ENCODE results near the gene PPP1R3F. TPM values are rescaled to one million over a fixed set of nuclear protein-coding genes. Genes with fewer than 3 reads are reported as not detected.

PPP1R3F gene
- total RNA-seq, 1 donor from 2014 or later = 7.4 TPM

GRCh38 chrX:49277535-49277830 is 7.9 kb downstream of the PPP1R3F start:
- intact Hi-C loops (cut with micrococcal nuclease) = no loop called here
- TF ChIP-seq CTCF (IDR thresholded peaks at IDR 0.05) = no peak
- CTCF ChIA-PET = no interaction called here
- Mint-ChIP-seq H3K27ac (no peak overlapping the region), H3K27me3 (no peaks in the 10 kb centered on the region), H3K36me3 (ENCODE audit: low read depth) (peaks cover 9% of the 10 kb centered on the region), H3K9me3 (no peaks in the 10 kb centered on the region), H3K4me3 (no peak overlapping the region), H3K4me1 (peaks cover 27% of the 10 kb centered on the region)
- no peak for ATAC-seq (ENCODE audit: low read depth)
- POLR2A ChIA-PET = interaction anchor here (0.9 kb wide), 1 partner anchor 8 kb away, joined by 3 read pairs; the partner anchor contains the start of gene PPP1R3F
- DNase-seq = no peak

GRCh38 chrX:49278081-49278480 is 8.5 kb downstream of the PPP1R3F start:
- peaks cover 9% of the 10 kb centered on the region for H3K36me3 Mint-ChIP-seq (ENCODE audit: low read depth)
- ChIA-PET POLR2A (interaction anchor here (0.5 kb wide), 1 partner anchor 275 kb away, joined by 3 read pairs; no protein-coding TSS in a partner anchor), CTCF (no interaction called here)
- DNase-seq = no peak
- no peak for TF ChIP-seq CTCF (IDR thresholded peaks at IDR 0.05)
- H3K4me3 Mint-ChIP-seq = no peak overlapping the region
- peaks cover 22% of the 10 kb centered on the region for H3K4me1 Mint-ChIP-seq
- no peak overlapping the region for H3K27ac Mint-ChIP-seq
- no peaks in the 10 kb centered on the region for H3K9me3 Mint-ChIP-seq
- no peaks in the 10 kb centered on the region for H3K27me3 Mint-ChIP-seq
- intact Hi-C loops (cut with micrococcal nuclease) = no loop called here
- ATAC-seq (ENCODE audit: low read depth) = no peak

- intact Hi-C loops (cut with micrococcal nuclease) = no loop called here
- DNase-seq (no peak), ATAC-seq (ENCODE audit: low read depth) (no peak)
- H3K9me3 Mint-ChIP-seq = no peaks in the 10 kb centered on the region
- no peak for TF ChIP-seq CTCF (IDR thresholded peaks at IDR 0.05)
- ChIA-PET POLR2A (no interaction called here), CTCF (no interaction called here)
- peaks cover under 1% of the 10 kb centered on the region for H3K4me1 Mint-ChIP-seq
- H3K27me3 Mint-ChIP-seq = no peaks in the 10 kb centered on the region
- H3K27ac Mint-ChIP-seq = no peak overlapping the region
- H3K36me3 Mint-ChIP-seq (ENCODE audit: low read depth) = no peaks in the 10 kb centered on the region
- H3K4me3 Mint-ChIP-seq = no peak overlapping the region
These were observed 13.0 kb downstream of the PPP1R3F start for GRCh38 chrX:49282647-49283011.

GRCh38 chrX:49284212-49284611 is 14.6 kb downstream of the PPP1R3F start:
- no peak for ATAC-seq (ENCODE audit: low read depth)
- TF ChIP-seq CTCF (IDR thresholded peaks at IDR 0.05) = no peak
- CTCF ChIA-PET = no interaction called here
- no peak for DNase-seq
- no peaks in the 10 kb centered on the region for H3K9me3 Mint-ChIP-seq
- H3K4me1 Mint-ChIP-seq = no peaks in the 10 kb centered on the region
- no peak overlapping the region for H3K4me3 Mint-ChIP-seq
- H3K36me3 Mint-ChIP-seq (ENCODE audit: low read depth) = no peaks in the 10 kb centered on the region
- POLR2A ChIA-PET = interaction anchor here (0.6 kb wide), 1 partner anchor 241 kb away, joined by 3 read pairs; the partner anchor contains the start of gene TFE3
- intact Hi-C loops (cut with micrococcal nuclease) = no loop called here
- H3K27me3 Mint-ChIP-seq = no peaks in the 10 kb centered on the region
- H3K27ac Mint-ChIP-seq = no peak overlapping the region

- ChIA-PET CTCF (no interaction called here), POLR2A (no interaction called here)
- H3K4me3 Mint-ChIP-seq = no peak overlapping the region
- ATAC-seq (ENCODE audit: low read depth) (no peak), DNase-seq (no peak)
- H3K36me3 Mint-ChIP-seq (ENCODE audit: low read depth) = no peaks in the 10 kb centered on the region
- H3K4me1 Mint-ChIP-seq = no peaks in the 10 kb centered on the region
- H3K9me3 Mint-ChIP-seq = no peaks in the 10 kb centered on the region
- intact Hi-C loops (cut with micrococcal nuclease) = no loop called here
- no peak overlapping the region for H3K27ac Mint-ChIP-seq
- H3K27me3 Mint-ChIP-seq = no peaks in the 10 kb centered on the region
- TF ChIP-seq CTCF (IDR thresholded peaks at IDR 0.05) = no peak
These were observed 16.5 kb downstream of the PPP1R3F start for GRCh38 chrX:49286136-49286535.
